SK-N-SH treated with all-trans-retinoic acid at 6 μM for 48 hours (cell line): ENCODE data around the gene QARS1.

Experiments
- ARNTL ChIP-seq: fragments of 450-650 bp; formaldehyde crosslinking; IDR thresholded peaks from 2 replicates; pipeline ENCODE4 v1.5.0; 2020; ENCODE audit warnings: low read depth, mild to moderate bottlenecking, moderate library complexity, borderline replicate concordance
- CREB5 ChIP-seq: fragments of 250-450 bp; sonication (Bioruptor Pico); IDR thresholded peaks from 2 replicates; pipeline ENCODE4 v1.5.1; 2020; ENCODE audit warnings: low read depth, mild to moderate bottlenecking, moderate library complexity
- OSR1 ChIP-seq: fragments of 250-450 bp; sonication (Bioruptor Pico); IDR thresholded peaks from 2 replicates; pipeline ENCODE4 v1.8.0; 2022; ENCODE audit warnings: moderate library complexity, mild to moderate bottlenecking, inconsistent platforms
- ZC3H10 ChIP-seq: fragments of 250-450 bp; sonication (Bioruptor Pico); IDR thresholded peaks from 2 replicates; pipeline ENCODE4 v1.5.1; 2021; ENCODE audit warnings: mild to moderate bottlenecking, moderate library complexity
- ZFP3 ChIP-seq: fragments of 250-450 bp; sonication (Bioruptor Pico); IDR thresholded peaks from 2 replicates; pipeline ENCODE4 v1.5.0; 2020; ENCODE audit warnings: mild to moderate bottlenecking, moderate library complexity
- ZNF70 ChIP-seq: fragments of 450-650 bp; formaldehyde crosslinking; IDR thresholded peaks from 2 replicates; pipeline ENCODE4 v1.5.0; 2020; ENCODE audit warnings: mild to moderate bottlenecking, moderate library complexity
- ZNF8 ChIP-seq: fragments of 450-650 bp; formaldehyde crosslinking; IDR thresholded peaks from 2 replicates; pipeline ENCODE4 v1.5.0; 2020; ENCODE audit warnings: mild to moderate bottlenecking, moderate library complexity

GRCh38 chr3:49131040-49131439 is 26.5 kb upstream of the QARS1 start:
- TF ChIP-seq ZFP3 (no peak), ZNF70 (CRISPR knock-in tag) (no peak), ARNTL (CRISPR knock-in tag) (no peak), CREB5 (CRISPR knock-in tag) (no peak), OSR1 (CRISPR knock-in tag) (no peak), ZNF8 (CRISPR knock-in tag) (no peak), ZC3H10 (CRISPR knock-in tag) (no peak)
